RWPE2 (cell line): ENCODE data around the gene EXOC6B.

Source experiments
- ATAC-seq: fragments of 200-7000 bp; cut with Tn5 transposase; 3 replicates; pipeline ENCODE4 v1.9.1; 2021; ENCODE audit warnings: low read depth
- DNase-seq: peaks from one replicate; pipeline ENCODE4 v3.0.0-alpha.2; 2020; ENCODE audit warnings: low spot score
- H3K27ac ChIP-seq: fragments of 450-650 bp; 2 replicates; pipeline ENCODE4 v1.5.1; 2017; ENCODE audit warnings: mild to moderate bottlenecking; ENCODE audit not compliant: poor library complexity, severe bottlenecking
- H3K27me3 ChIP-seq: fragments of 250-450 bp; sonication (Bioruptor Pico); 2 replicates; pipeline ENCODE4 v1.5.1; 2021; ENCODE audit warnings: mild to moderate bottlenecking, moderate library complexity; ENCODE audit not compliant: insufficient read depth, poor library complexity, severe bottlenecking
- H3K36me3 ChIP-seq: fragments of 250-450 bp; sonication (Bioruptor Pico); 2 replicates; pipeline ENCODE4 v1.5.1; 2020; ENCODE audit warnings: low read depth, mild to moderate bottlenecking, moderate library complexity
- H3K4me1 ChIP-seq: fragments of 250-450 bp; sonication (Bioruptor Pico); 2 replicates; pipeline ENCODE4 v1.5.1; 2021; ENCODE audit warnings: mild to moderate bottlenecking, moderate library complexity; ENCODE audit not compliant: insufficient read depth, poor library complexity, severe bottlenecking
- H3K4me3 ChIP-seq: fragments of 250-450 bp; sonication (Bioruptor Pico); 2 replicates; pipeline ENCODE4 v1.5.1; 2021; ENCODE audit warnings: mild to moderate bottlenecking, moderate library complexity; ENCODE audit not compliant: severe bottlenecking
- H3K9me3 ChIP-seq: fragments of 250-450 bp; sonication (Bioruptor Pico); 2 replicates; pipeline ENCODE4 v1.5.1; 2021; ENCODE audit warnings: mild to moderate bottlenecking, moderate library complexity; ENCODE audit not compliant: severe bottlenecking
- TF ChIP-seq, protein P1 (sequence below): fragments of 450-650 bp; IDR thresholded peaks from one replicate; pipeline ENCODE4 v1.5.1; 2017; ENCODE audit warnings: mild to moderate bottlenecking, moderate library complexity; ENCODE audit not compliant: poor library complexity, severe bottlenecking

EXOC6B gene

DNA sequence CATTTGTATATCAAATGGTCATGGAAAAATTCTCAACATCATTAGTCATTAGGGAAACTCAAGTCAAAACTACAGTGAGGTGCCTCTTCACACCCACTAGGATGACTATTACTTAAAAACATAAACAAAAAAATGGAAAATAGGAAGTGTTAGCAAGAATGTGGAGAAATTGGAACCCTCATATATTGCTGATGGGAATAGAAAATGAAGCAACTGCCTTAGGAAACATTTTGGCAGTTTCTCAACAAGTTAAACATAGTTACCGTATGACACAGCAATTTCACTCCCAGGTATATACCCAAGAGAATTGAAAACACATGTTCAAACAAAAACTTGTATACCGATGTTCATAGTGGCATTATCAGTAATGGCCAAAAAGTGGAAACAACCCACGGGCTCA, 660.0 kb downstream of the EXOC6B start:
- DNase-seq: no peak

DNA sequence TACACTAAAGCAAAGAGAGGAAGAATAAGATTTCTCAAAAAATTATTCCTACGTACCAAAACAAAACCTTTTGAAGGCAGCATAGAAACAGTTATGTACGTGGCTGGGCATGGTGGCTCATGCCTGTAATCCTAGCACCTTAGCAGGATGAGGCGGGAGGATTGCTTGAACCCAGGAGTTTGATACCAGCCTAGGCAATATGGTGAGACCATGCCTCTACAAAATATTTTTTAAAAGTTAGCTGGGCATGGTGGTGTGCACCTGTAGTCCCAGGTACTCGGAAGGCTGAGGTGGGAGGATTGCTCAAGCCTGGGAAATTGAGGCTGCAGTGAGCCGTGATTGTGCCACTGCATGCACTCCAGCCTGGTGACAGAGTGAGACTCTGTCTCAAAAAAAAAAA, 663.3 kb downstream of the EXOC6B start:
- H3K4me3 ChIP-seq: no peak overlapping the region
- TF ChIP-seq, protein P1, sequence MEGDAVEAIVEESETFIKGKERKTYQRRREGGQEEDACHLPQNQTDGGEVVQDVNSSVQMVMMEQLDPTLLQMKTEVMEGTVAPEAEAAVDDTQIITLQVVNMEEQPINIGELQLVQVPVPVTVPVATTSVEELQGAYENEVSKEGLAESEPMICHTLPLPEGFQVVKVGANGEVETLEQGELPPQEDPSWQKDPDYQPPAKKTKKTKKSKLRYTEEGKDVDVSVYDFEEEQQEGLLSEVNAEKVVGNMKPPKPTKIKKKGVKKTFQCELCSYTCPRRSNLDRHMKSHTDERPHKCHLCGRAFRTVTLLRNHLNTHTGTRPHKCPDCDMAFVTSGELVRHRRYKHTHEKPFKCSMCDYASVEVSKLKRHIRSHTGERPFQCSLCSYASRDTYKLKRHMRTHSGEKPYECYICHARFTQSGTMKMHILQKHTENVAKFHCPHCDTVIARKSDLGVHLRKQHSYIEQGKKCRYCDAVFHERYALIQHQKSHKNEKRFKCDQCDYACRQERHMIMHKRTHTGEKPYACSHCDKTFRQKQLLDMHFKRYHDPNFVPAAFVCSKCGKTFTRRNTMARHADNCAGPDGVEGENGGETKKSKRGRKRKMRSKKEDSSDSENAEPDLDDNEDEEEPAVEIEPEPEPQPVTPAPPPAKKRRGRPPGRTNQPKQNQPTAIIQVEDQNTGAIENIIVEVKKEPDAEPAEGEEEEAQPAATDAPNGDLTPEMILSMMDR: no peak
- H3K27ac ChIP-seq: no peak overlapping the region
- peaks cover 8% of the 10 kb centered on the region for H3K4me1 ChIP-seq
- no peaks in the 10 kb centered on the region for H3K36me3 ChIP-seq
- H3K9me3 ChIP-seq: no peaks in the 10 kb centered on the region
- DNase-seq (no peak), ATAC-seq (no peak)
- no peaks in the 10 kb centered on the region for H3K27me3 ChIP-seq

More for the DNA sequence above, 660.0 kb downstream of the EXOC6B start:
- H3K27me3 ChIP-seq: no peaks in the 10 kb centered on the region
- H3K36me3 ChIP-seq: no peaks in the 10 kb centered on the region
- peaks cover 8% of the 10 kb centered on the region for H3K4me1 ChIP-seq
- TF ChIP-seq, protein P1: no peak
- H3K9me3 ChIP-seq: no peaks in the 10 kb centered on the region
- H3K4me3 ChIP-seq: no peak overlapping the region
- peak overlapping the region; percentile 32 for H3K27ac ChIP-seq
- peak; percentile 78 for ATAC-seq

DNA sequence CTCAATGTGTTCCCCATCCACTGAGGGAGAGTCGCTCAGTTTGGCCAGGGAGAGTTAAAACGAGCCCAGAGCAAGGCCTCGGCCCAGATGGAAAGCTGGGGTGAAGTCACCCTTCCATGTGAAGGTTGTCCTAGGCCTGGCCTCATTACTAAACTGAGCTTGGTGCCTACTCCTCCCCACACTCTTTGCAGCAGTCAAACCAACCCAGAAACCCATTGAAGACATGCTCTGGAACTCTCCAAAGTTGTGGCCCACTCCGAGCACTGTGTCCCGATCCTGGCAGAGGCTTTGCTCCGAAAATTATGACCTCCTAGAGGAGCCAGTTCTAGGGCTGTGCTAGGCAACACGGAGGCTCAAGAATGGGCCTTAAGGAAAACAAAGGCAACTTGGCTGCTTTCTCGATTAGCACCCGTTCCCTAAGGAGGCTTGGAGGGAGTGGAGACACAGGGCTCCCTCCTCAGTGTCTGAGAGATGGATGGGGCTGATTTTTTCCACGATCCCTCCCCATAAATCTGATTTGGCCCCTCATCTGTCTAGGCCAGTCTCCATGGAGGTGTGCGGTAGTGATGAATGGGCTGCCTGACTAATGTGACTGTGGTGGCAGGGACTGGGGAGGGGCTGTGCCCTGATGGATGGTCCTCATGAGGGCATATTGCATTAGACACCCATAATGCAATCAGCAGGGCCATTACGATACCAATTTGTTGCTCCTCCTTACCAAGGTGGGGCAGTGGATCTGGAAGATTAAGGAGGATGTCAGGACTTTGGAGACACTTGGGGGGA, 666.4 kb downstream of the EXOC6B start:
- H3K4me1 ChIP-seq: no peaks in the 10 kb centered on the region

DNA sequence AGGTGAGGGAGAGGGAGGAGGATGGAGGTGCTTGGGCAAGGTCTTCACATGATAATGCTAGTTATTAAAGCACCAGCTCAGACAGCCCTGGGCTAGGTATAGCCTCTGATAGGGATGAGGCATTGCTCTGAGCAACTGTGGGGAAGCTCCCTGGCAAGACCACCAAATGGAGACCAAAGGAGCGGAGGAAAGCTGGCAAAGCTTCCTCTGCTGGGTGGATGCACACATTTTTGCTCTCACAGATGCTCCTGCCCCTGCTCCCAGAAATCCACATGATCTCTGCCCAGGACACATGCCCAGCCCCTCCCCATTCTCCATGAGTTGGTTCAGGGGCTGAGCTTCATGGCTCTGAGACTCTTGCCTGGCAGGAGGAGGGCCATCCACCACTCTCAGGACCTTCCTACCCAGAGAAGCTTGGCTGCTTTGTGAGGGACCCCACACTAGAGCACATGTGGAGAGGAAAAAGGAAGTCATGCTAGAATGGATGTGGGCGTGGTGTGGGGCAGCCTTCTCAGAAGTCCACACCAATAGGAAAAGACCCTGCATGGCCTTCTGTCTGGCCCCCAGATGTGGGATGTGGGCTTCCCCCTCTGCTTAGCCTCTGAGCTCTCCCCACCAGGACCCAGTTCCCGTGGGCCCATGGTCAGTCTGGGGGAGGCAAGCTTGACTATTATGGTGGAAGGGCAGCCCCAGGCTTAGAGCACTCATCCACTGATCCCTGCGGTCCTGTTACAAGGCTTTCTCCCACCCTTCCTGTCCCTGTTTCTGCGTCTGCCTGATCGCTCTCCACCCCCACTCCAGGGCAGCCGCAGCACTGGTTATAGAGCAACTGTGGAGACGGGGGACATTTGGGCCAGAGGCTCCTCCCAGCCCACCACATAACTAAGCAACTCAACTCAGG, 667.7 kb downstream of the EXOC6B start:
- no peaks in the 10 kb centered on the region for H3K9me3 ChIP-seq
- H3K27ac ChIP-seq: no peak overlapping the region
- peak; percentile 35 for DNase-seq
- H3K4me1 ChIP-seq: no peaks in the 10 kb centered on the region
- no peak for ATAC-seq
- H3K4me3 ChIP-seq: no peak overlapping the region
- H3K36me3 ChIP-seq: no peaks in the 10 kb centered on the region
- no peaks in the 10 kb centered on the region for H3K27me3 ChIP-seq
- TF ChIP-seq, protein P1: no peak

More for the DNA sequence above, 666.4 kb downstream of the EXOC6B start:
- ATAC-seq: no peak
- Histone ChIP-seq H3K36me3 (no peaks in the 10 kb centered on the region), H3K9me3 (no peaks in the 10 kb centered on the region), H3K27me3 (no peaks in the 10 kb centered on the region), H3K27ac (no peak overlapping the region), H3K4me3 (no peak overlapping the region)
- TF ChIP-seq, protein P1: no peak
- DNase-seq: peak; percentile 20
